ENCODE results near the gene SMG5.

SMG5 gene

GRCh38 chr1:156233426-156234127 lies 49.0 kb downstream of the SMG5 start:
- H3K27ac ChIP-seq, result no peak overlapping the region
- no peak for TF ChIP-seq CTCF (conservative IDR thresholded peaks at IDR 0.05)

DNA sequence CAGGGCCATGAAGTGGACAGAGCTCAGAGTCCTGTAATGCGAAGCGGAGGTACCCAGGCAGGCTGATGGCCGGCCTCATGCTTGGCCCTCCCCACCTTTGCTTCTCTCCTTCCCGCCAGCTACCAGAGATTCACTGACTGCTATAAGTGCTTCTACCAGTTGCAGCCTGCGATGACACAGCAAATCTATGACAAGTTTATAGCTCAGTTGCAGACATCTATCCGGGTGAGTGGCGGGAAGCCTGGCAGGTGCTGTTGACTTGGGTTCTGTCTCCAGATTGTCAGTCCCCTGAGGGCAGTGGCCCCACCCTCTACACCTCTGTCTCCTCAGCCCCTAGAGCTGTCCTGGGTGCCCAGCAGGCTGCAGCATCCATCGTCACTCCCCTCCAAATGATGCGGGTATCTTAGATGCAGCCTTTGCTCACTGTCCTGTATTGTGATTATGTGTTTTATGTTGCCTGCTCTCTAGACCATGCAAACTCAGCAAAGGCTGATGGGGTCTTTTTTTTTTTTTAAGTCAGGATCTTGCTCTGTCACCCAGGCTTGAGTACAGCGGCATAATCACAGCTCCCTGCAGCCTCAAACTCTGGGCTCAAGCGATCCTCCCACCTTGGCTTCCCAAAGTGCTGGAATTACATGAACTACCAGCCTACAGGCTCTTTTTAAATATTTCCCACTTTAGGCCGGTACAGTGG lies 50.3 kb downstream of the SMG5 start:
- no peak overlapping the region for H3K27ac ChIP-seq
- no peak for TF ChIP-seq CTCF (conservative IDR thresholded peaks at IDR 0.05)

DNA sequence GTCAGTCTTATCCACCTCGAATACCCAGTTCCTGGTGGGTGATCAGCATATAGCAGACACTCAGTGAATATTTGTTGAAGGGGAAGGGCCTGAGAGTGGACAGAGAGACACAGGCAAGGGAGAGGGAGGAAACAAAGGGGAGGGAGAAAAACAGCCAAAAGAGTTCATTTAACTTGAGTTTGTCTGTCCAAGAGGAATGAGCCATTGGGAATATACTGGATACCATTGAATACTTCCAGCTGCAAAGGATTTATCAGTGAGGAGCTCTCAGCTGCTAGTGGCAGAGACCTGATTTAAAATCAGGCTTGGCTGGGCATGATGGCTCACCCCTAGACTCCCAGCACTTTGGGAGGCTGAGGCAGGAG lies 52.2 kb downstream of the SMG5 start:
- H3K27ac ChIP-seq, result no peak overlapping the region
- TF ChIP-seq CTCF (conservative IDR thresholded peaks at IDR 0.05), result no peak

GRCh38 chr1:156229809-156230472 lies 52.7 kb downstream of the SMG5 start:
- no peak for TF ChIP-seq CTCF (conservative IDR thresholded peaks at IDR 0.05)
- H3K27ac ChIP-seq, result no peak overlapping the region

- H3K27ac ChIP-seq, result no peak overlapping the region
- no peak for TF ChIP-seq CTCF (conservative IDR thresholded peaks at IDR 0.05)
These were observed 54.1 kb downstream of the SMG5 start for GRCh38 chr1:156228501-156228900.

DNA sequence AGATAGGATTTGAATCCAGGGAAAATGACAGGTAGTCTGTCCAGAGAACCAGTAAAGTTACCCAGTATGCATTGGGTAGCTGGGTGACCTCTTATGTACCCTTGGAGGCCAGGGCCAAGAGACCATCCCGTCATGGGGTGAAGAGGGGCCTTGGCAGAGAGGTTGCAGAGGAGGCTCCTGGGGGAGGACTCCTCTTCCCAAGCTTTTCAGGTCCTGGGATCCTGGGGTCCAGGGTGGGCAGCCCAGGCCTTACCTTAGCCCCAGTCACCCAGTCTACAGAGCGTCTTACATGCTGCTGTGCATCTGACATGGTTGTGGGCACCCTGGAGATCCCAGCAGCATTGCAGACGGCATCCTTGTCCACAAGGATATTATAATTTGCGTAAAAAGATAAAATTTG lies 55.8 kb downstream of the SMG5 start:
- H3K27ac ChIP-seq, result no peak overlapping the region
- no peak for TF ChIP-seq CTCF (conservative IDR thresholded peaks at IDR 0.05)

DNA sequence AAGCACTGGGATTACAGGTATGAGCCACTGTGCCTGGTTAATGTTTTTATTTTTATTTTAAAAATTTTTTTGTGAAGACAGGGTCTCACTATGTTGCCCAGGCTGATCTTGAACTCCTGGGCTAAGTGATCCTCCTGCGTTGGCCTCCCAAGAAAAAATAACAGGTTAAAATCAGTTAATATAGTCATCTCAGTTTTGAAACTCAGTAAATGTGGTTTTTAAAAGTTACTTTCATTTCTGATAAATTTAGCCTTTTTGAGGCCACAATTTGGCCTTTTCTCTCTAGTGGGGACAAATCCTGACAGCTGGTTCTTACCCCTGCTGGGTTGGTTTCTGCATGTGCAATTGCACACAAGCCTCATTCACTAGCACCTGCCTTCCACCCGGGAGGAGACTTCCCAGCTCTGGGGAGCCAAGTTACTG lies 56.5 kb downstream of the SMG5 start:
- no peak for TF ChIP-seq CTCF (conservative IDR thresholded peaks at IDR 0.05)
- peak overlapping the region; percentile 65 for H3K27ac ChIP-seq
